Measurements from ENCODE around the gene NELFB. TPM values are rescaled to one million over a fixed set of nuclear protein-coding genes. Genes with fewer than 3 reads are reported as not detected.

The NELFB gene
- total and polyA plus RNA-seq, 3 experiments from 2014 or later, result 34.8 to 72.0 (median 67.5) TPM

DNA sequence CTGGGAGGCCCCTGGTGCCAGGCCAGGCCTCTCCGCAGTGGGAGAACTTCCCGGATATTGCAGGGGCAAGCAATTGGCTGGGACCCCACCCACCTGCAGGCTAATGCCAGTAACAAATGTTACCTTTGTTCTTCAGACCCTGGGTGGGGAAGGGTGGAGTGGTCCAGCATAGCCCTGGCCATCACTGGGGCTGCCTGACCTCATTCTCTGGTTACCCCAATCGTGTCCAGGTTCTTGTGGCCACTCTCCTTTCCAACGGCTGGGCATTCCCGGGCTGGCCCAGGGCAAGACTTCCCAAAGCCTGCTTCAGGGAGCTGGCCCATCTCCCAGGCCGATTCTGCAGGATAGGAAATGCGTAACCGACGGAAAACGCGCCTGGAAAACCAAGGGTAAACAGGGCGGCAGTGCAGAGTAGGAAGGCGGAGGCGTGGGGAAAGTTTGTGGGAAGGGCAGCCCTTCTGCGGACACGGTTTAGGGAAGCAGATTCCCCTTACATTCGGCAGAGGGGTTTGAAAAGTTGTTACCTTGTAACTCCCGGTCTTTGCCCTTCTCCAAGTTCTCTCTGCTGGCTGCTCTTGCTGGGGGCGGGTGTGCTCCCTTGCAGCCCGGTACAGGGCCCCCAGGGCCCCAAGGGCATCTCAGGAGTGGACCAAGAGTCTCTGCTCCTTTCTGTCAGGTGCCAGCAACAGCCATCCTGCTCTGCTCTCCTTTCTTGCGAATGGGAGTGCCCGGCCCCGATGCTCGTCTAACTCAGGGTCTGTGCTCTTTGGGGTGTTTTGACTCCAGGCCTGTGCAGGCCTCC, 43.5 kb downstream of the NELFB start:
- DNase-seq, result no peak
- Histone ChIP-seq H3K9me3 (ENCODE audit: low read length) (no peaks in the 10 kb centered on the region), H3K36me3 (ENCODE audit: insufficient read depth, low read length) (no peaks in the 10 kb centered on the region), H3K27ac (ENCODE audit: low read depth, low read length) (no peak overlapping the region), H3K4me3 (ENCODE audit: low read length) (no peak overlapping the region), H3K27me3 (ENCODE audit: insufficient read depth, low read length, poor library complexity, severe bottlenecking) (peaks cover 53% of the 10 kb centered on the region), H3K4me1 (ENCODE audit: insufficient read depth, low read length) (peaks cover 19% of the 10 kb centered on the region)
- Mint-ChIP-seq H3K9me3 (peaks cover 0 to 5% (median 0%) of the 10 kb centered on the region in 5 donors), H3K27ac (no peak overlapping the region), H3K4me3 (no peak overlapping the region), H3K27me3 (peaks cover 27 to 32% of the 10 kb centered on the region in 2 donors), H3K36me3 (no peaks in the 10 kb centered on the region), H3K4me1 (peaks cover 5 to 17% (median 10%) of the 10 kb centered on the region in 3 donors)
- ChIA-PET POLR2A (no interaction called here), CTCF (no interaction called here)

GRCh38 chr9:137299203-137299565, 44.1 kb downstream of the NELFB start:
- Histone ChIP-seq H3K27me3 (ENCODE audit: insufficient read depth, low read length, poor library complexity, severe bottlenecking) (peaks cover 49% of the 10 kb centered on the region), H3K4me1 (ENCODE audit: insufficient read depth, low read length) (peaks cover 19% of the 10 kb centered on the region), H3K9me3 (ENCODE audit: low read length) (no peaks in the 10 kb centered on the region), H3K4me3 (ENCODE audit: low read length) (no peak overlapping the region), H3K36me3 (ENCODE audit: insufficient read depth, low read length) (no peaks in the 10 kb centered on the region), H3K27ac (ENCODE audit: low read depth, low read length) (no peak overlapping the region)
- no peaks in the 10 kb centered on the region for H3K36me3 Mint-ChIP-seq
- ChIA-PET POLR2A (no interaction called here), CTCF (no interaction called here)
- H3K27me3 Mint-ChIP-seq, result peaks cover 22 to 29% of the 10 kb centered on the region in 2 donors
- no peak for DNase-seq
- peaks cover 0 to 2% (median 0%) of the 10 kb centered on the region in 5 donors for H3K9me3 Mint-ChIP-seq
- no peak overlapping the region for H3K4me3 Mint-ChIP-seq
- no peak overlapping the region for H3K27ac Mint-ChIP-seq
- peaks cover 5 to 17% (median 10%) of the 10 kb centered on the region in 3 donors for H3K4me1 Mint-ChIP-seq

- H3K36me3 ChIP-seq (ENCODE audit: insufficient read depth, low read length), result no peaks in the 10 kb centered on the region
- no peaks in the 10 kb centered on the region for H3K36me3 Mint-ChIP-seq
- H3K4me1 Mint-ChIP-seq, result peaks cover 5 to 14% (median 7%) of the 10 kb centered on the region in 3 donors
- H3K27ac ChIP-seq (ENCODE audit: low read depth, low read length), result peak overlapping the region; percentile 64
- H3K9me3 Mint-ChIP-seq, result peaks cover 0 to 2% (median 0%) of the 10 kb centered on the region in 5 donors
- peaks cover 16 to 23% of the 10 kb centered on the region in 2 donors for H3K27me3 Mint-ChIP-seq
- peaks cover 17% of the 10 kb centered on the region for H3K4me1 ChIP-seq (ENCODE audit: insufficient read depth, low read length)
- no peak for DNase-seq
- H3K27me3 ChIP-seq (ENCODE audit: insufficient read depth, low read length, poor library complexity, severe bottlenecking), result peaks cover 42% of the 10 kb centered on the region
- H3K4me3 ChIP-seq (ENCODE audit: low read length), result no peak overlapping the region
- H3K4me3 Mint-ChIP-seq, result peak overlapping the region in 4 of 7 donors; percentile 38 to 78 (median 45)
- H3K9me3 ChIP-seq (ENCODE audit: low read length), result no peaks in the 10 kb centered on the region
- H3K27ac Mint-ChIP-seq, result no peak overlapping the region
- POLR2A ChIA-PET, result no interaction called here
- CTCF ChIA-PET, result no interaction called here
Observed at GRCh38 chr9:137299938-137300337, 44.8 kb downstream of the NELFB start.

DNA sequence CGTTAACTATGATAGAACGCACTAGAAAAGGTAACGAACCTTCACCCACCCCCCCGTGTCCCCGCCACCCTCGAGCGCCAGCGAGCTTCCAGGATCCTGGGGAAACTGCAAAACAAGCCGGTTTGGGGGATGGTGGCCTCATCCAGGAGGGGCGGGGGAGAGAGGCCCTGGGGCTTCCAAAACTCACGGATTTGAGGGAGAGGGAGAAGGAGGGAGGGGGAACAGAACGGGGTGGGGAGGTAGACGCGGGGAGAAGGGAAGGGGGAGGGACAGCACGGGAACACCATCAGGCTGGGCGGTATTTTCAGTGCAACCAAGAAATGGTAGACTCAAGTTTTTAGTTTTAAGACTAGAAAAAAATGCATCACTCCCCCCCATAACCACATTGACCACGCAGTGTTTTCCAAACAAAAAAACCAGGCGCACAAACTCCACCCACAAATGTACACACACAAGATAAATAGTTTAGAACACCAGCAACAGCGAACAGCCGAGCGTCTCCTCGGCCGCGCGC, 45.5 kb downstream of the NELFB start:
- Mint-ChIP-seq H3K4me3 (peak overlapping the region; percentile 70 to 87 (median 82)), H3K27me3 (peaks cover 16 to 22% of the 10 kb centered on the region in 2 donors), H3K36me3 (no peaks in the 10 kb centered on the region), H3K9me3 (peaks cover 0 to 2% (median 0%) of the 10 kb centered on the region in 5 donors), H3K4me1 (peaks cover 5 to 19% (median 7%) of the 10 kb centered on the region in 3 donors), H3K27ac (no peak overlapping the region)
- Histone ChIP-seq H3K27me3 (ENCODE audit: insufficient read depth, low read length, poor library complexity, severe bottlenecking) (peaks cover 40% of the 10 kb centered on the region), H3K4me3 (ENCODE audit: low read length) (peak overlapping the region; percentile 19), H3K9me3 (ENCODE audit: low read length) (no peaks in the 10 kb centered on the region), H3K4me1 (ENCODE audit: insufficient read depth, low read length) (peaks cover 21% of the 10 kb centered on the region), H3K36me3 (ENCODE audit: insufficient read depth, low read length) (no peaks in the 10 kb centered on the region), H3K27ac (ENCODE audit: low read depth, low read length) (peak overlapping the region; percentile 64)
- POLR2A ChIA-PET, result no interaction called here
- no peak for DNase-seq
- CTCF ChIA-PET, result no interaction called here

DNA sequence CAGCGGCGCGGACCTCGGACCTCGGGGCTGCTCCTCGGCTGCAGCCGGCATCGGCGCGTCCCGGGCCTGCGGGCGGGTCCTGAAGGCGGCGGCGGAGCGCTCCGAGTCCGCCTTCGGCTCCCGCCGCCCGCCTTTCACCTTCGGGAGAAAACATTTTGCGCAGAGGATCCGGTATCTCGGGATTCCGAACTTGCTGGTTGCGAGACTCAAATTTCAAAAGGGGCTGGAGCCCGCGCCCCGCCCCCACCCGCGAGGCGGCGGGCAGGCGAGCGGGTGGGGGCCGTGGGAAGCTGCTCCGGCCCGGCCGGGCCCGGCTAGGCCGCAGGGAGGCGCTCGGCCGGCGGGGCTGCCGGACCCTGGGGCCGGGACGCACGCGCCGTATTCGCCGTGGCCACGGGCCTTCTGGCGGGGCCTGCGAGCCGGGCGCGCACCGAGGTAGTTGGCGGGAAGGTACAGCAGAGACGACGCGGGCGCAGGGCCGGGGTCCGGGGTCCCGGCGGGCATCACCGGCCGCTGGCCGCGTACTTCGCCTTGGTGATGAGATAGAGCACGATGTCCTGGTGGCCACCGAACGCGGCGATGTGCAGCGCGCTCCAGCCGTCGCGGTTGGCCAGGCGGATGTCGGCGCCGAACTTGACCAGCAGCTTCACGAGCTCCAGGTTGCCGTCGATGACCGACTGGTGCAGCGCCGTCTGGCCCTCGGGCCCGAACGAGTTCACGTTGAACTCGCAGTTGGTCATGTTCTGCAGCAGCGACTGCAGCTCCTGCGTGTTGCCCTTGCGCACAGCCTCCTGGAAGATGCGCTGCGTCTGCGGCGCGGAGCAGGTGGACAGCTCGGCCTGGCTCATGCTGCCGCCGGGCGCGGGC, 46.2 kb downstream of the NELFB start:
- CTCF ChIA-PET, result interaction anchor here (0.7 to 1.5 kb wide), 2 partner anchors 64 to 142 kb away, joined by 4 read pairs; no protein-coding TSS in a partner anchor
- Mint-ChIP-seq H3K36me3 (no peaks in the 10 kb centered on the region), H3K4me1 (peaks cover 5 to 19% (median 7%) of the 10 kb centered on the region in 3 donors), H3K4me3 (peak overlapping the region; percentile 68 to 87 (median 82)), H3K27ac (no peak overlapping the region), H3K27me3 (peaks cover 16 to 21% of the 10 kb centered on the region in 2 donors), H3K9me3 (peaks cover 0 to 2% (median 0%) of the 10 kb centered on the region in 5 donors)
- Histone ChIP-seq H3K27me3 (ENCODE audit: insufficient read depth, low read length, poor library complexity, severe bottlenecking) (peaks cover 37% of the 10 kb centered on the region), H3K9me3 (ENCODE audit: low read length) (no peaks in the 10 kb centered on the region), H3K27ac (ENCODE audit: low read depth, low read length) (peak overlapping the region; percentile 64), H3K4me3 (ENCODE audit: low read length) (peak overlapping the region; percentile 19), H3K36me3 (ENCODE audit: insufficient read depth, low read length) (no peaks in the 10 kb centered on the region), H3K4me1 (ENCODE audit: insufficient read depth, low read length) (peaks cover 26% of the 10 kb centered on the region)
- no peak for DNase-seq
- POLR2A ChIA-PET, result interaction anchor here (0.6 to 1.3 kb wide), 2 partner anchors 122 to 250 kb away, joined by 3 to 4 read pairs; partner anchors contain the start of genes EXD3, MRPL41 and NOXA1

- peak; percentile 77 to 92 (median 81) for DNase-seq
- Mint-ChIP-seq H3K4me3 (peak within 1 kb of the TSS; percentile 35 to 87 (median 60)), H3K9me3 (peaks cover 0 to 2% (median 0%) of the 10 kb centered on the region in 5 donors), H3K36me3 (no peaks in the 10 kb centered on the region), H3K27me3 (peaks cover 8 to 15% of the 10 kb centered on the region in 2 donors), H3K4me1 (peaks cover 5 to 16% (median 5%) of the 10 kb centered on the region in 3 donors), H3K27ac (no peak within 1 kb of the TSS)
- Histone ChIP-seq H3K27me3 (ENCODE audit: insufficient read depth, low read length, poor library complexity, severe bottlenecking) (peaks cover 30% of the 10 kb centered on the region), H3K36me3 (ENCODE audit: insufficient read depth, low read length) (no peaks in the 10 kb centered on the region), H3K4me1 (ENCODE audit: insufficient read depth, low read length) (peaks cover 26% of the 10 kb centered on the region), H3K27ac (ENCODE audit: low read depth, low read length) (peak within 1 kb of the TSS; percentile 64), H3K9me3 (ENCODE audit: low read length) (no peaks in the 10 kb centered on the region), H3K4me3 (ENCODE audit: low read length) (no peak within 1 kb of the TSS)
- CTCF ChIA-PET, result interaction anchor here (1.5 to 1.6 kb wide), 2 partner anchors 18 to 141 kb away, joined by 3 to 4 read pairs; no protein-coding TSS in a partner anchor
- POLR2A ChIA-PET, result interaction anchor here (0.6 to 1.3 kb wide), 2 partner anchors 121 to 249 kb away, joined by 3 to 4 read pairs; partner anchors contain the start of genes EXD3, MRPL41 and NOXA1
Observed at GRCh38 chr9:137302118-137302448, 47.0 kb downstream of the NELFB start, which contains the start of gene NRARP. Gene NRARP, minus strand, starts transcription at chr9:137302271. Its CDS starts 343 bp downstream, at chr9:137301928.

DNA sequence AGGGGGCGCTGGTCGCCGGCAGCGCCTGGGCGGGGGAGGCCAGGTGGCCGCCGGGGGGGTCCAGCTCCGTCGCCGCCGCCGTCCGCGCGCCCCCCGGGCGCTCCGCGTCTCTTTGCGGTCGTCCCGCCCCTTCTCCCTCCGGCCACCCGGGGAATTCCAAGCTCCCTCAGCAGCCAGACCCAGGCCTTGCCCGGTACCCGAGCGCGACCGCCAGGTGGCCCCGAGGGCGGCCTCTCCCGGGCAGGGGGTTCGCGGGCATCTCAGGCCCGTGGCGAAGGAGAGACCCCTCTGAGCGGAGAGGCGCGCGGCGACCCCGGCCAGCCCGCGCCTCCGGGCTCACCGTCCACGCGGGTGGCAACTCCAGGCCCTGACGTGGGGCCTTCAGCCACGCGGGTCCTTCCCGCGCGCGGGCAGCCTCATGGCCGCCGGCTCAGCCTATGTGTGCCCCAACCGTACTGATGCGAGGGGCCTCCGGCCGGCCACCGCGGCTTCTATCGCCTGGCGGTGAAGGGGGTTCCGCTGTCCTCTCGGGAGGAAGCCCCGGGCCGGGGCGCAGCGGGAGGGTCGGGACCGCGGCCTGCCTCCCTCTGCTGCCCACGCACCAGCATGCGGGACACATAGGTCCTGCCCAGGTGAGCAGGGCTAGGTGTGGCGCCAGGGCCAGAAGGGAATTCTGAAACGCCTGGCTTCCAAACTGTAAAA, 47.5 kb downstream of the NELFB start:
- no peak for DNase-seq
- H3K36me3 Mint-ChIP-seq, result no peaks in the 10 kb centered on the region
- no peak overlapping the region for H3K4me3 ChIP-seq (ENCODE audit: low read length)
- H3K4me1 ChIP-seq (ENCODE audit: insufficient read depth, low read length), result peaks cover 26% of the 10 kb centered on the region
- H3K9me3 ChIP-seq (ENCODE audit: low read length), result no peaks in the 10 kb centered on the region
- peak overlapping the region in 1 of 7 donors; percentile 40 for H3K4me3 Mint-ChIP-seq
- peaks cover 4 to 14% of the 10 kb centered on the region in 2 donors for H3K27me3 Mint-ChIP-seq
- H3K27ac ChIP-seq (ENCODE audit: low read depth, low read length), result peak overlapping the region; percentile 38
- POLR2A ChIA-PET, result interaction anchor here (1.3 kb wide), 1 partner anchor 121 kb away, joined by 3 read pairs; the partner anchor contains the start of genes EXD3 and NOXA1
- H3K27ac Mint-ChIP-seq, result no peak overlapping the region
- no peaks in the 10 kb centered on the region for H3K36me3 ChIP-seq (ENCODE audit: insufficient read depth, low read length)
- H3K4me1 Mint-ChIP-seq, result peaks cover 5 to 18% (median 5%) of the 10 kb centered on the region in 3 donors
- H3K27me3 ChIP-seq (ENCODE audit: insufficient read depth, low read length, poor library complexity, severe bottlenecking), result peaks cover 24% of the 10 kb centered on the region
- H3K9me3 Mint-ChIP-seq, result no peaks in the 10 kb centered on the region
- CTCF ChIA-PET, result interaction anchor here (1.5 to 1.6 kb wide), 2 partner anchors 18 to 141 kb away, joined by 3 to 4 read pairs; no protein-coding TSS in a partner anchor

All from CD8-positive, alpha-beta memory T cell (primary cell).